K562 (cell line): ENCODE results near the gene SPTBN4. TPM values are rescaled to one million over a fixed set of nuclear protein-coding genes. Genes with fewer than 3 reads are reported as not detected.
A peak's percentile ranks its signal among the peaks of the same experiment; 100 is the strongest.

ENCODE experiments used
- ATAC-seq: fragments of 200-7000 bp; cut with Tn5 transposase; 3 replicates; pipeline ENCODE4 v1.9.1; 2020; ENCODE audit warnings: moderate library complexity
- BruUV-seq: library from RNA; stranded (reverse); fragments of 400-500 nt; replicated peaks from 2 replicates; lab custom pipeline; 2021; lab: Mats Ljungman, UMichigan
- CTCF ChIA-PET: fragments of 300-600 bp; formaldehyde crosslinking; extraction: SDS; loops from one replicate; lab custom pipeline; 2021; ENCODE audit warnings: low intra/inter-chr PET ratio; lab: Yijun Ruan, JAX
- POLR2A ChIA-PET: fragments of 300-600, 350-650 bp; sonication (Branson Sonifier 250); formaldehyde crosslinking; extraction: SDS; loops from one replicate; lab custom pipeline; 2021; ENCODE audit warnings: antibody characterized with exemption, inconsistent platforms; lab: Yijun Ruan, JAX
- DNase-seq, 4 experiments: peaks; one replicate each; pipeline versions ENCODE4 v3.0.0 to v3.0.0-alpha.2; 2011 to 2018; ENCODE audit warnings: low spot score in 3 of 4, mixed read lengths in 3 of 4; ENCODE audit errors: extremely low read depth in 1 of 4
- FAIRE-seq: peaks from 2 replicates; lab custom pipeline; 2011; peaks lifted over from hg19 to GRCh38; lab: Jason Lieb, UNC
- H2AFZ ChIP-seq: 2 replicates; pipeline ENCODE4 v1.6.0; 2011; ENCODE audit warnings: low read depth, low read length, control low read depth, inconsistent platforms
- H3K27ac ChIP-seq: fragments of 200-600 bp; 3 replicates; pipeline ENCODE4 v1.8.0; 2011; ENCODE audit warnings: low read depth, mild to moderate bottlenecking, control low read depth, inconsistent platforms, low read length, moderate library complexity, mixed read lengths; ENCODE audit errors: extremely low read depth
- H3K27me3 ChIP-seq, 2 experiments: fragments of 300-600 bp in 1 of 2; 2 replicates in 1 of 2; 3 replicates in 1 of 2; pipeline versions ENCODE4 v1.6.0 to v1.8.0; 2011; ENCODE audit warnings: inconsistent platforms in 2 of 2, low read length in 2 of 2, mild to moderate bottlenecking in 1 of 2, mixed read lengths in 1 of 2, moderate library complexity in 1 of 2; ENCODE audit not compliant: control insufficient read depth in 2 of 2, insufficient read depth in 2 of 2
- H3K36me3 ChIP-seq: fragments of 300-600 bp; 3 replicates; pipeline ENCODE4 v1.8.0; 2011; ENCODE audit warnings: mild to moderate bottlenecking, low read length, inconsistent platforms; ENCODE audit not compliant: control insufficient read depth, insufficient read depth
- H3K4me1 ChIP-seq, 2 experiments: fragments of 200-600 bp in 1 of 2; replicated peaks in 1 of 2; 2 replicates in 1 of 2; 3 replicates in 1 of 2; pipeline versions ENCODE4 v1.5.1 to v1.8.0; 2011; ENCODE audit warnings: inconsistent platforms in 2 of 2, low read length in 2 of 2, mild to moderate bottlenecking in 1 of 2, mixed read lengths in 1 of 2, moderate library complexity in 1 of 2; ENCODE audit not compliant: control insufficient read depth in 2 of 2, insufficient read depth in 2 of 2
- H3K4me2 ChIP-seq: 2 replicates; pipeline ENCODE4 v1.6.1; 2011; ENCODE audit warnings: low read length, control low read depth, inconsistent platforms, mixed read lengths; ENCODE audit not compliant: insufficient read depth
- H3K4me3 ChIP-seq: fragments of 200-600 bp; sonication (generic), shearing (Covaris generic); 2 replicates; pipeline ENCODE4 v1.5.1; 2016; ENCODE audit warnings: control low read depth, inconsistent platforms
- H3K79me2 ChIP-seq: fragments of 200-600 bp; 3 replicates; pipeline ENCODE4 v1.8.0; 2011; ENCODE audit warnings: low read length, inconsistent platforms; ENCODE audit not compliant: control insufficient read depth, insufficient read depth
- H3K9ac ChIP-seq, 2 experiments: 2 replicates each; pipeline versions ENCODE4 v1.6.0 to v1.6.1; 2011; ENCODE audit warnings: low read depth in 2 of 2, low read length in 2 of 2, control low read depth in 1 of 2, inconsistent platforms in 1 of 2, mild to moderate bottlenecking in 1 of 2, mixed read lengths in 1 of 2; ENCODE audit not compliant: insufficient read depth in 1 of 2
- H3K9me1 ChIP-seq: one replicate; pipeline ENCODE4 v1.6.0; 2011; ENCODE audit warnings: inconsistent platforms, mild to moderate bottlenecking, low read length, moderate library complexity; ENCODE audit not compliant: control insufficient read depth, insufficient read depth
- H3K9me3 ChIP-seq: replicated peaks from 2 replicates; pipeline ENCODE4 v1.5.1; 2011; ENCODE audit warnings: low read depth, low read length, inconsistent platforms; ENCODE audit not compliant: control insufficient read depth, insufficient read depth
- H4K20me1 ChIP-seq: replicated peaks from 2 replicates; pipeline ENCODE4 v1.6.1; 2011; ENCODE audit warnings: low read length, inconsistent platforms, mixed read lengths; ENCODE audit not compliant: control insufficient read depth, insufficient read depth
- ADNP ChIP-seq: fragments of 200-800 bp; sonication (Bioruptor generic); IDR thresholded peaks from 2 replicates; pipeline ENCODE4 v1.6.1; 2016; ENCODE audit warnings: missing genetic modification characterization, missing compliant biosample characterization
- IRF1 ChIP-seq: sonication (generic); formaldehyde crosslinking; IDR thresholded peaks from 2 replicates; pipeline ENCODE4 v1.8.0; 2022; ENCODE audit warnings: missing genetic modification reagents, mild to moderate bottlenecking, borderline replicate concordance
- MAZ ChIP-seq, 2 experiments: fragments of 450-650 bp in 1 of 2; sonication (generic) in 1 of 2; formaldehyde crosslinking; IDR thresholded peaks in 1 of 2; conservative IDR thresholded peaks in 1 of 2; 2 replicates each; pipeline versions ENCODE4 v1.4.0 to v1.5.0; 2020; ENCODE audit warnings: mild to moderate bottlenecking in 1 of 2, missing genetic modification reagents in 1 of 2
- NR2C2 ChIP-seq, 2 experiments: fragments of 200-800 bp in 1 of 2; sonication (Bioruptor generic) in 1 of 2; sonication (generic) in 1 of 2; formaldehyde crosslinking in 1 of 2; IDR thresholded peaks; 2 replicates each; pipeline versions ENCODE4 v1.6.1 to v1.8.0; 2016 to 2022; ENCODE audit warnings: mild to moderate bottlenecking in 1 of 2, missing compliant biosample characterization in 1 of 2, missing genetic modification characterization in 1 of 2, missing genetic modification reagents in 1 of 2
- SAP30 ChIP-seq: fragments of 200-600 bp; sonication (generic); IDR thresholded peaks from 2 replicates; pipeline ENCODE4 v1.6.1; 2012; ENCODE audit warnings: borderline replicate concordance, low read depth, mild to moderate bottlenecking, moderate library complexity, low read length, control low read depth, inconsistent platforms; ENCODE audit not compliant: insufficient read depth, poor library complexity, severe bottlenecking
- SIX5 ChIP-seq, 2 experiments: IDR thresholded peaks; 2 replicates each; pipeline ENCODE4 v1.6.1; 2011; ENCODE audit warnings: low read length in 2 of 2, borderline replicate concordance in 1 of 2, low read depth in 1 of 2, mild to moderate bottlenecking in 1 of 2, moderate library complexity in 1 of 2; ENCODE audit not compliant: insufficient read depth in 1 of 2
- SMAD2 ChIP-seq: fragments of 150-350 bp; IDR thresholded peaks from 2 replicates; pipeline ENCODE4 v1.6.1; 2014; ENCODE audit warnings: low read depth, mild to moderate bottlenecking, low read length
- TSC22D4 ChIP-seq: fragments of 450-650 bp; IDR thresholded peaks from 2 replicates; pipeline ENCODE4 v1.6.1; 2016; ENCODE audit warnings: missing genetic modification characterization, missing biosample characterization, control low read depth
- ZBTB5 ChIP-seq: fragments of 450-650 bp; IDR thresholded peaks from 2 replicates; pipeline ENCODE4 v1.6.1; 2017; ENCODE audit warnings: antibody characterized with exemption
- ZFX ChIP-seq: sonication (generic); formaldehyde crosslinking; IDR thresholded peaks from 2 replicates; pipeline ENCODE4 v1.8.0; 2022; ENCODE audit warnings: mild to moderate bottlenecking, missing genetic modification reagents, moderate library complexity
- WGBS: fragments of 100-300 bp; shearing (Covaris generic); methylation state at CpG from one replicate; pipeline ENCODE4 v1.1.6; 2016; ENCODE audit warnings: low coverage, mixed read lengths; ENCODE audit not compliant: insufficient coverage; ENCODE audit errors: missing lambda C conversion rate; 5-methylcytosine and 5-hydroxymethylcytosine counted together
- in situ Hi-C: fragments of 300-500 bp; cut with MboI; formaldehyde crosslinking; loops from 4 replicates; pipeline ENCODE4 v1.15.0; 2018; ENCODE audit warnings: inconsistent platforms, mixed read lengths
- intact Hi-C: fragments of 100-400 bp; cut with micrococcal nuclease; formaldehyde crosslinking; loops from 2 replicates; pipeline ENCODE4 v1.14.2; 2022
- polyA plus RNA-seq, 8 experiments: library from polyadenylated mRNA; depleted of rRNA in 4 of 8; stranded (reverse) in 5 of 8; unstranded in 3 of 8; fragments of >200 nt; fragmentation: Nextera tagmentation in 2 of 8; fragmentation: Illumina TruSeq in 1 of 8; extraction: Ambion mirVana in 2 of 8; extraction: Trizol in 1 of 8; gene quantifications; 2 replicates each; pipeline versions ENCODE4 v1.2.1 to v1.2.3, GENCODE V29; 2011 to 2014; ENCODE audit warnings: inconsistent platforms in 1 of 8, missing spikeins in 1 of 8
- total RNA-seq, 7 experiments: library from RNA; depleted of rRNA in 6 of 7; stranded (reverse); fragments of >200 nt in 6 of 7; fragmentation: Illumina TruSeq in 2 of 7; extraction: Trizol in 2 of 7; gene quantifications; 2 replicates each; pipeline versions ENCODE4 v1.2.1 to v1.2.3, GENCODE V29; 2011 to 2021; ENCODE audit warnings: low replicate concordance in 1 of 7
- TF ChIP-seq, protein P1 (sequence below): sonication (generic); formaldehyde crosslinking; IDR thresholded peaks from 2 replicates; pipeline ENCODE4 v1.9.0; 2022; ENCODE audit warnings: mild to moderate bottlenecking, missing genetic modification reagents
- TF ChIP-seq, protein P2 (sequence below), 2 experiments: fragments of 450-650 bp in 1 of 2; sonication (generic) in 1 of 2; formaldehyde crosslinking; conservative IDR thresholded peaks; 2 replicates each; pipeline versions ENCODE4 v1.4.0 to v1.8.1; 2020 to 2022; ENCODE audit warnings: mild to moderate bottlenecking in 1 of 2, missing genetic modification reagents in 1 of 2

The SPTBN4 gene
- total and polyA plus RNA-seq, 9 of the 15 experiments (the other 6 are each of a cell fraction or from before 2014, with no cell fraction given): 0.01 to 1.5 (median 0.86) TPM

- TF ChIP-seq SAP30 (peak; percentile 6), ZFX (CRISPR knock-in tag) (peak; percentile 1; the same call in 1 of the 2 replicates)
- TF ChIP-seq, protein P1, sequence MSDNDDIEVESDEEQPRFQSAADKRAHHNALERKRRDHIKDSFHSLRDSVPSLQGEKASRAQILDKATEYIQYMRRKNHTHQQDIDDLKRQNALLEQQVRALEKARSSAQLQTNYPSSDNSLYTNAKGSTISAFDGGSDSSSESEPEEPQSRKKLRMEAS (CRISPR knock-in tag): 0 out of 2 replicates have a peak, but pooled peaks have one; percentile 22
- TF ChIP-seq, all 486 proteins: peak for 8
Observed at GRCh38 chr19:40597329-40597838, 130.6 kb downstream of the SPTBN4 start (continued).

DNA sequence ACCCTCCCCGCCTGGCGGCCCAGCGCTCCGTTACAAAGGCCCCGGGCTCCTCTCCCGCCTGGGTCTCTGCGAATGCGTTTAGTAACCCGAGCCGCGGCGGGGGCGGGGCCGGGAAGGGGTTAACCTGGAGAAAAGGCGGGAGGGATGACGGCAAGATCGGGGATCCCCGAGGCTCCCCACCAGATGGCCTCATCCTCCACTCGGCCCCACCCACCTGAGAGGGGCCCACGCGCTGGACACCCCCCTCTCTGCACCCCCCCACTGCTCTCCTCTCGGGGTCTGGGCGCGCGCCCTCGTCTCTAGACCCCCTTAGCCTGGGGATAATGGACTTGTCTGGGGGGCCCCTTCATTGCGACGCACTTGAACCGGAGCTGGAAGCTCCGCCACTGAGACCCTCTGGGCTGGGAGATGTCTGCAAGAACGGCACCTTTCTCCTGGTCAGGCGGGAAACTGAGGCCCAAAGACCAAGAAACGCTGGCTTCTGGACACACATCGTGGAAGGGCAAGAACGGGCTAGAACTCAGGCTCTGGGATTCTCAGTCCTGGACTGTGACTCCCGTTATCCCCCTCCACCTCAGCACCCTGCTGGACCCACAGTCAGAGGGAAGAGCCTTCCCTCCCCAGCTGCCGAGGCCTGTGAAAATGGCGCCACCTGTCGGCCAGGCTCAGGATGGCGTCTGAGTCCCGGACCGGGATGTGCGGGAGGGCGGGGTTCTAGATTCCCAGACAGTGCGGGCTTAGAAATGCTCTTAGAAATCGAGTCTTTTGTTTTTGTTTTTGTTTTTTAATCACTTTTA, 131.5 kb downstream of the SPTBN4 start:
- DNase-seq: peak; percentile 68 to 96 (median 76)
- H3K79me2 ChIP-seq: peaks cover 23% of the 10 kb centered on the region
- peaks cover 6% of the 10 kb centered on the region; the same call in 1 of the 2 replicates for H4K20me1 ChIP-seq
- no TSS peak for BruUV-seq
- H3K4me3 ChIP-seq: peak overlapping the region; percentile 48
- ChIA-PET POLR2A (interaction anchor here (0.6 kb wide), 1 partner anchor 75 kb away, joined by 3 read pairs; no protein-coding TSS in a partner anchor), CTCF (interaction anchor here (0.6 to 2.3 kb wide), 5 partner anchors 28 to 380 kb away, joined by 3 to 7 read pairs (median 6); partner anchors contain the start of gene TTC9B)
- H3K4me2 ChIP-seq: peak overlapping the region; percentile 89
- FAIRE-seq: peak; percentile 96
- peaks cover 45 to 82% of the 10 kb centered on the region in 2 experiments for H3K4me1 ChIP-seq
- 1% methylated on average over 30 of the region's 46 CpGs for whole genome bisulfite sequencing
- H3K36me3 ChIP-seq: peaks cover 7% of the 10 kb centered on the region; the same call in 1 of the 3 replicates
- in situ Hi-C loops (no loop called here), intact Hi-C loops (loop anchor here (1.0 to 2.0 kb wide), 3 partner anchors 50 to 134 kb away; no protein-coding TSS in a partner anchor)
- H3K9me1 ChIP-seq: peaks cover 4% of the 10 kb centered on the region
- peak; percentile 70 for ATAC-seq
- peak overlapping the region; percentile 90 for H2AFZ ChIP-seq
- peak overlapping the region; percentile 44 to 57; a peak in 3 of 4 replicates for H3K9ac ChIP-seq
- peak overlapping the region; percentile 70; the same call in 2 of the 3 replicates for H3K27ac ChIP-seq
- H3K27me3 ChIP-seq: no peaks in the 10 kb centered on the region
- H3K9me3 ChIP-seq: no peaks in the 10 kb centered on the region
- TF ChIP-seq NR2C2 (CRISPR knock-in tag; IDR thresholded peaks at IDR 0.05) (no peak), NR2C2 (tag; IDR thresholded peaks at IDR 0.05) (peak; percentile 36; the same call in 1 of the 2 replicates), IRF1 (no peak), MAZ (CRISPR knock-in tag; conservative IDR thresholded peaks at IDR 0.05 in 1 of 2, IDR thresholded peaks at IDR 0.05 in 1 of 2) (peak; percentile 40 to 91; a peak in 2 of 4 replicates), ZBTB5 (no peak), SIX5 (IDR thresholded peaks at IDR 0.05; ENCODE audit: borderline replicate concordance in 1 of 2, insufficient read depth in 1 of 2, low read depth in 1 of 2, low read length in 2 of 2) (peak in 1 of 2 experiments; percentile 23; a peak in 1 of 4 replicates), ADNP (tag) (no peak), TSC22D4 (tag) (no peak), SMAD2 (no peak)
- TF ChIP-seq, protein P2, sequence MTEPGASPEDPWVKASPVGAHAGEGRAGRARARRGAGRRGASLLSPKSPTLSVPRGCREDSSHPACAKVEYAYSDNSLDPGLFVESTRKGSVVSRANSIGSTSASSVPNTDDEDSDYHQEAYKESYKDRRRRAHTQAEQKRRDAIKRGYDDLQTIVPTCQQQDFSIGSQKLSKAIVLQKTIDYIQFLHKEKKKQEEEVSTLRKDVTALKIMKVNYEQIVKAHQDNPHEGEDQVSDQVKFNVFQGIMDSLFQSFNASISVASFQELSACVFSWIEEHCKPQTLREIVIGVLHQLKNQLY (CRISPR knock-in tag; conservative IDR thresholded peaks at IDR 0.05): no peak
